WTC11 (cell line): ENCODE measurements around the gene CCDC30. TPM values are rescaled to one million over a fixed set of nuclear protein-coding genes. Genes with fewer than 3 reads are reported as not detected.

ENCODE experiments used
- ATAC-seq: fragments of 200-7000 bp; cut with Tn5 transposase; 2 replicates; pipeline ENCODE4 v1.10.0; 2021; ENCODE audit warnings: mild to moderate bottlenecking, moderate library complexity
- CTCF ChIA-PET: fragments of 300-600 bp; sonication (Branson Sonifier 250); formaldehyde crosslinking; loops from one replicate; lab custom pipeline; 2021; ENCODE audit warnings: antibody characterized with exemption; lab: Charles Lee
- POLR2A ChIA-PET: fragments of 350-600 bp; sonication (Branson Sonifier 250); formaldehyde crosslinking; loops from one replicate; lab custom pipeline; 2021; ENCODE audit warnings: antibody characterized with exemption; lab: Charles Lee
- DNase-seq: peaks from one replicate; pipeline ENCODE4 v3.0.0; 2021; ENCODE audit warnings: low spot score
- H3K27ac Mint-ChIP-seq: 2 replicates; pipeline ENCODE4 v1.8.0; 2021; ENCODE audit warnings: mixed read lengths
- H3K27me3 Mint-ChIP-seq: 2 replicates; pipeline ENCODE4 v1.8.0; 2021; ENCODE audit warnings: low read depth, mild to moderate bottlenecking, moderate library complexity, mixed read lengths
- H3K36me3 Mint-ChIP-seq: 2 replicates; pipeline ENCODE4 v1.8.0; 2021; ENCODE audit warnings: mixed read lengths
- H3K4me1 Mint-ChIP-seq: 2 replicates; pipeline ENCODE4 v1.8.0; 2022; ENCODE audit warnings: mixed read lengths
- H3K4me3 Mint-ChIP-seq: 2 replicates; pipeline ENCODE4 v1.8.0; 2021; ENCODE audit warnings: mild to moderate bottlenecking, moderate library complexity, mixed read lengths
- H3K9me3 Mint-ChIP-seq: 2 replicates; pipeline ENCODE4 v1.8.0; 2021; ENCODE audit warnings: mixed read lengths
- E2F4 ChIP-seq: sonication (generic); formaldehyde crosslinking; IDR thresholded peaks from 2 replicates; pipeline ENCODE4 v1.8.1; 2022; ENCODE audit warnings: low read depth, mild to moderate bottlenecking, moderate library complexity, missing genetic modification reagents, borderline replicate concordance
- E2F5 ChIP-seq: sonication (generic); formaldehyde crosslinking; IDR thresholded peaks from 2 replicates; pipeline ENCODE4 v1.8.1; 2022; ENCODE audit warnings: mild to moderate bottlenecking, moderate library complexity, missing genetic modification reagents
- HMGXB4 ChIP-seq: sonication (generic); formaldehyde crosslinking; IDR thresholded peaks from 2 replicates; pipeline ENCODE4 v1.8.1; 2023; ENCODE audit warnings: mild to moderate bottlenecking, moderate library complexity, missing genetic modification reagents
- JUN ChIP-seq: sonication (generic); formaldehyde crosslinking; IDR thresholded peaks from 2 replicates; pipeline ENCODE4 v1.8.0; 2023; ENCODE audit warnings: mild to moderate bottlenecking, missing genetic modification reagents
- NFE2L1 ChIP-seq: sonication (generic); formaldehyde crosslinking; IDR thresholded peaks from 2 replicates; pipeline ENCODE4 v1.8.1; 2023; ENCODE audit warnings: missing genetic modification reagents
- SMAD3 ChIP-seq: sonication (generic); formaldehyde crosslinking; IDR thresholded peaks from 2 replicates; pipeline ENCODE4 v1.8.0; 2022; ENCODE audit warnings: missing genetic modification reagents, mild to moderate bottlenecking, borderline replicate concordance
- TCF7 ChIP-seq: sonication (generic); formaldehyde crosslinking; IDR thresholded peaks from 2 replicates; pipeline ENCODE4 v1.8.0; 2022; ENCODE audit warnings: mild to moderate bottlenecking, low read depth, missing genetic modification reagents, moderate library complexity
- TEAD1 ChIP-seq: sonication (generic); formaldehyde crosslinking; IDR thresholded peaks from 2 replicates; pipeline ENCODE4 v1.8.0; 2022; ENCODE audit warnings: mild to moderate bottlenecking, missing genetic modification reagents
- TP53 ChIP-seq: sonication (generic); formaldehyde crosslinking; IDR thresholded peaks from 2 replicates; pipeline ENCODE4 v1.8.1; 2023; ENCODE audit warnings: mild to moderate bottlenecking, missing genetic modification reagents
- ZBTB21 ChIP-seq: sonication (generic); formaldehyde crosslinking; IDR thresholded peaks from 2 replicates; pipeline ENCODE4 v1.8.1; 2023; ENCODE audit warnings: mild to moderate bottlenecking, missing genetic modification reagents, borderline replicate concordance
- ZNF416 ChIP-seq: fragments of 250-450 bp; sonication (Bioruptor Pico); IDR thresholded peaks from 2 replicates; pipeline ENCODE4 v1.9.0; 2021; ENCODE audit warnings: mild to moderate bottlenecking, inconsistent platforms
- ZNF512 ChIP-seq: sonication (generic); formaldehyde crosslinking; IDR thresholded peaks from 2 replicates; pipeline ENCODE4 v1.8.1; 2022; ENCODE audit warnings: missing genetic modification reagents, borderline replicate concordance
- total RNA-seq: library from RNA; stranded (reverse); gene quantifications from 3 replicates; pipeline ENCODE4 v1.2.3, GENCODE V29; 2021
- TF ChIP-seq, protein P1 (sequence below): sonication (generic); formaldehyde crosslinking; IDR thresholded peaks from 2 replicates; pipeline ENCODE4 v1.8.0; 2022; ENCODE audit warnings: missing genetic modification reagents

Gene CCDC30
- total RNA-seq, 1 experiment from 2014 or later: 0.92 TPM

- no peak; the same call in 1 of the 2 replicates for TF ChIP-seq TEAD1
- 0 out of 2 replicates have a peak, but pooled peaks have one; percentile 52 for TF ChIP-seq JUN
- peak; percentile 74; the same call in 1 of the 2 replicates for TF ChIP-seq HMGXB4 (CRISPR knock-in tag)
- no peak; the same call in 1 of the 2 replicates for TF ChIP-seq E2F5 (CRISPR knock-in tag)
- TF ChIP-seq ZNF512: no peak
Measured at GRCh38 chr1:42456010-42456753, 6.9 kb upstream of the CCDC30 start, which contains the start of the genes PPCS and ZMYND12 (continued).

DNA sequence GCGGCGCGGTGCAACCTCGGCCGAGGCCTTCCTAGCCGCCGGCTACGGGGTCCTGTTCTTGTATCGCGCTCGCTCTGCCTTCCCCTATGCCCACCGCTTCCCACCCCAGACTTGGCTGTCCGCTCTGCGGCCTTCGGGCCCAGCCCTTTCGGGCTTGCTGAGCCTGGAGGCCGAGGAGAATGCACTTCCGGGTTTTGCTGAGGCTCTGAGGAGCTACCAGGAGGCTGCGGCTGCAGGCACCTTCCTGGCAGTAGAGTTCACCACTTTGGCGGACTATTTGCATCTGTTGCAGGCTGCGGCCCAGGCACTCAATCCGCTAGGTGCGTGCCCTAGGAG lies 6.4 kb upstream of the CCDC30 start:
- 0 out of 2 replicates have a peak, but pooled peaks have one; percentile 3 for TF ChIP-seq TP53 (CRISPR knock-in tag)
- no peak for TF ChIP-seq ZNF416
- 0 out of 2 replicates have a peak, but pooled peaks have one; percentile 36 for TF ChIP-seq NFE2L1 (CRISPR knock-in tag)
- TF ChIP-seq, protein P1, sequence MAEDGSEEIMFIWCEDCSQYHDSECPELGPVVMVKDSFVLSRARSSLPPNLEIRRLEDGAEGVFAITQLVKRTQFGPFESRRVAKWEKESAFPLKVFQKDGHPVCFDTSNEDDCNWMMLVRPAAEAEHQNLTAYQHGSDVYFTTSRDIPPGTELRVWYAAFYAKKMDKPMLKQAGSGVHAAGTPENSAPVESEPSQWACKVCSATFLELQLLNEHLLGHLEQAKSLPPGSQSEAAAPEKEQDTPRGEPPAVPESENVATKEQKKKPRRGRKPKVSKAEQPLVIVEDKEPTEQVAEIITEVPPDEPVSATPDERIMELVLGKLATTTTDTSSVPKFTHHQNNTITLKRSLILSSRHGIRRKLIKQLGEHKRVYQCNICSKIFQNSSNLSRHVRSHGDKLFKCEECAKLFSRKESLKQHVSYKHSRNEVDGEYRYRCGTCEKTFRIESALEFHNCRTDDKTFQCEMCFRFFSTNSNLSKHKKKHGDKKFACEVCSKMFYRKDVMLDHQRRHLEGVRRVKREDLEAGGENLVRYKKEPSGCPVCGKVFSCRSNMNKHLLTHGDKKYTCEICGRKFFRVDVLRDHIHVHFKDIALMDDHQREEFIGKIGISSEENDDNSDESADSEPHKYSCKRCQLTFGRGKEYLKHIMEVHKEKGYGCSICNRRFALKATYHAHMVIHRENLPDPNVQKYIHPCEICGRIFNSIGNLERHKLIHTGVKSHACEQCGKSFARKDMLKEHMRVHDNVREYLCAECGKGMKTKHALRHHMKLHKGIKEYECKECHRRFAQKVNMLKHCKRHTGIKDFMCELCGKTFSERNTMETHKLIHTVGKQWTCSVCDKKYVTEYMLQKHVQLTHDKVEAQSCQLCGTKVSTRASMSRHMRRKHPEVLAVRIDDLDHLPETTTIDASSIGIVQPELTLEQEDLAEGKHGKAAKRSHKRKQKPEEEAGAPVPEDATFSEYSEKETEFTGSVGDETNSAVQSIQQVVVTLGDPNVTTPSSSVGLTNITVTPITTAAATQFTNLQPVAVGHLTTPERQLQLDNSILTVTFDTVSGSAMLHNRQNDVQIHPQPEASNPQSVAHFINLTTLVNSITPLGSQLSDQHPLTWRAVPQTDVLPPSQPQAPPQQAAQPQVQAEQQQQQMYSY (CRISPR knock-in tag): no peak
- TF ChIP-seq SMAD3 (CRISPR knock-in tag): 0 out of 2 replicates have a peak, but pooled peaks have one; percentile 8
- TF ChIP-seq E2F4 (CRISPR knock-in tag): peak; percentile 65; the same call in 1 of the 2 replicates
- TF ChIP-seq TCF7 (CRISPR knock-in tag): no peak
- TF ChIP-seq ZBTB21 (CRISPR knock-in tag): 0 out of 2 replicates have a peak, but pooled peaks have one; percentile 4
- Mint-ChIP-seq H3K27me3 (peaks cover 6% of the 10 kb centered on the region; the same call in 1 of the 2 replicates), H3K36me3 (peaks cover 29% of the 10 kb centered on the region), H3K9me3 (no peaks in the 10 kb centered on the region), H3K27ac (peak overlapping the region; percentile 84), H3K4me1 (peaks cover 17% of the 10 kb centered on the region), H3K4me3 (peak overlapping the region; percentile 95)
- POLR2A ChIA-PET: no interaction called here
- CTCF ChIA-PET: interaction anchor here (0.9 to 1.2 kb wide), 4 partner anchors 18 to 300 kb away, joined by 3 to 6 read pairs (median 3); partner anchors contain the start of gene PPIH
- ATAC-seq: peak; percentile 66
- no peak for DNase-seq
